ENCODE data around the gene CDH23. TPM values are rescaled to one million over a fixed set of nuclear protein-coding genes. Genes with fewer than 3 reads are reported as not detected.

The CDH23 gene
- total RNA-seq, 1 experiment from 2014 or later = 2.9 TPM

DNA sequence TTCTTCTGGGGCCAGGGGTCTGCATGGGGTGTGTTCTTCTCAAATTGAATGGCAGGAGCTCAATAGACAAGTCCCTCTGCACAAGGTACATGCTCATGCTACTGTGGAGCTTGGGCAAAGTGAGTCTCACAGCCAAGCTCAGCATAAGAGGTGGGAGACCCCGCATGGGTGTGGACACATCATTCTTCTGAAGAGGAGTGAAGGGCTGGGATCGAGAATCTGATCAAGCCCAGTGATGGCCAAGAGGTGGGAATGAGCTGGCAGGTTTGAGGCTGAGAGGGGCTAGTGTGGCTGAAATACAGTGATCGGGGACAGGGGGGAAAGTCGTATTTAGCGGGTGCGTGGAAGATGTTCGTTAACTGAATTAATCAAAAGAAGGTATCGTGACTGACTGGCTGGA lies 32.6 kb downstream of the CDH23 start (continued):
- TF ChIP-seq, protein P1, sequence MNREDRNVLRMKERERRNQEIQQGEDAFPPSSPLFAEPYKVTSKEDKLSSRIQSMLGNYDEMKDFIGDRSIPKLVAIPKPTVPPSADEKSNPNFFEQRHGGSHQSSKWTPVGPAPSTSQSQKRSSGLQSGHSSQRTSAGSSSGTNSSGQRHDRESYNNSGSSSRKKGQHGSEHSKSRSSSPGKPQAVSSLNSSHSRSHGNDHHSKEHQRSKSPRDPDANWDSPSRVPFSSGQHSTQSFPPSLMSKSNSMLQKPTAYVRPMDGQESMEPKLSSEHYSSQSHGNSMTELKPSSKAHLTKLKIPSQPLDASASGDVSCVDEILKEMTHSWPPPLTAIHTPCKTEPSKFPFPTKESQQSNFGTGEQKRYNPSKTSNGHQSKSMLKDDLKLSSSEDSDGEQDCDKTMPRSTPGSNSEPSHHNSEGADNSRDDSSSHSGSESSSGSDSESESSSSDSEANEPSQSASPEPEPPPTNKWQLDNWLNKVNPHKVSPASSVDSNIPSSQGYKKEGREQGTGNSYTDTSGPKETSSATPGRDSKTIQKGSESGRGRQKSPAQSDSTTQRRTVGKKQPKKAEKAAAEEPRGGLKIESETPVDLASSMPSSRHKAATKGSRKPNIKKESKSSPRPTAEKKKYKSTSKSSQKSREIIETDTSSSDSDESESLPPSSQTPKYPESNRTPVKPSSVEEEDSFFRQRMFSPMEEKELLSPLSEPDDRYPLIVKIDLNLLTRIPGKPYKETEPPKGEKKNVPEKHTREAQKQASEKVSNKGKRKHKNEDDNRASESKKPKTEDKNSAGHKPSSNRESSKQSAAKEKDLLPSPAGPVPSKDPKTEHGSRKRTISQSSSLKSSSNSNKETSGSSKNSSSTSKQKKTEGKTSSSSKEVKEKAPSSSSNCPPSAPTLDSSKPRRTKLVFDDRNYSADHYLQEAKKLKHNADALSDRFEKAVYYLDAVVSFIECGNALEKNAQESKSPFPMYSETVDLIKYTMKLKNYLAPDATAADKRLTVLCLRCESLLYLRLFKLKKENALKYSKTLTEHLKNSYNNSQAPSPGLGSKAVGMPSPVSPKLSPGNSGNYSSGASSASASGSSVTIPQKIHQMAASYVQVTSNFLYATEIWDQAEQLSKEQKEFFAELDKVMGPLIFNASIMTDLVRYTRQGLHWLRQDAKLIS (CRISPR knock-in tag; IDR thresholded peaks at IDR 0.05; ENCODE audit: borderline replicate concordance) = no peak
- TF ChIP-seq CREB1 (CRISPR knock-in tag; IDR thresholded peaks at IDR 0.05) (no peak), ZBTB43 (CRISPR knock-in tag; IDR thresholded peaks at IDR 0.05) (no peak), CDX4 (CRISPR knock-in tag; IDR thresholded peaks at IDR 0.05; ENCODE audit: borderline replicate concordance) (no peak), E2F4 (CRISPR knock-in tag; IDR thresholded peaks at IDR 0.05; ENCODE audit: borderline replicate concordance, low read depth) (no peak), ZNF512 (CRISPR knock-in tag; IDR thresholded peaks at IDR 0.05; ENCODE audit: borderline replicate concordance) (no peak), FOXP1 (CRISPR knock-in tag; IDR thresholded peaks at IDR 0.05; ENCODE audit: borderline replicate concordance) (no peak), RELA (CRISPR knock-in tag; IDR thresholded peaks at IDR 0.05; ENCODE audit: borderline replicate concordance) (no peak), TEAD1 (CRISPR knock-in tag; IDR thresholded peaks at IDR 0.05) (no peak)
- TF ChIP-seq, protein P2, sequence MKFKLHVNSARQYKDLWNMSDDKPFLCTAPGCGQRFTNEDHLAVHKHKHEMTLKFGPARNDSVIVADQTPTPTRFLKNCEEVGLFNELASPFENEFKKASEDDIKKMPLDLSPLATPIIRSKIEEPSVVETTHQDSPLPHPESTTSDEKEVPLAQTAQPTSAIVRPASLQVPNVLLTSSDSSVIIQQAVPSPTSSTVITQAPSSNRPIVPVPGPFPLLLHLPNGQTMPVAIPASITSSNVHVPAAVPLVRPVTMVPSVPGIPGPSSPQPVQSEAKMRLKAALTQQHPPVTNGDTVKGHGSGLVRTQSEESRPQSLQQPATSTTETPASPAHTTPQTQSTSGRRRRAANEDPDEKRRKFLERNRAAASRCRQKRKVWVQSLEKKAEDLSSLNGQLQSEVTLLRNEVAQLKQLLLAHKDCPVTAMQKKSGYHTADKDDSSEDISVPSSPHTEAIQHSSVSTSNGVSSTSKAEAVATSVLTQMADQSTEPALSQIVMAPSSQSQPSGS (CRISPR knock-in tag; IDR thresholded peaks at IDR 0.05; ENCODE audit: borderline replicate concordance, low read depth) = no peak

DNA sequence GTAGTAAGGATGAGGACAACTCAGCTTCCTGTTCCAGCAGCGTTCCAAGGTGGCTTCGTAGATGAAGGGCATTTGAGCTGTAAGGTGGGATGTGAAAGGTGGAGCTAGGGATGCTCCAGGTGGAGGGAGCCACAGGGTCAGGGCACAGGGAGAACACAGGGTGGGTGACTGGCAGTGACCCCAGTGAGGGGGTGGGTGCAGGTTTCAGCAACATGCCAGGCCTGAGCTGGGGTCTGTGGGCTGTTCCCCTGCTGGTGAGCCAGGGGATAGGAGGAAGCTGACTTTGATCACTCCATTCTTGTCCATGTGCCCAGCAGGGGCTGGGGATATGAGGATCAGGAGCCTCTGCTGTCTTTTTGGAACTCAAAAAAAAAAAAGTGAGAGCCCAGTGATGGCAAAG lies 33.2 kb downstream of the CDH23 start:
- no peaks in the 10 kb centered on the region for H3K36me3 Mint-ChIP-seq
- H3K27ac Mint-ChIP-seq = no peak overlapping the region; the same call in 1 of the 2 replicates
- peaks cover 8% of the 10 kb centered on the region for H3K4me1 Mint-ChIP-seq
- POLR2A ChIA-PET = no interaction called here
- CTCF ChIA-PET = interaction anchor here (0.8 to 3.0 kb wide), 31 partner anchors 9 to 317 kb away, joined by 3 to 31 read pairs (median 7); partner anchors contain the start of genes CDH23 and SLC29A3
- no peak for TF ChIP-seq SMAD4 (CRISPR knock-in tag; IDR thresholded peaks at IDR 0.05)
- TF ChIP-seq, protein P3, sequence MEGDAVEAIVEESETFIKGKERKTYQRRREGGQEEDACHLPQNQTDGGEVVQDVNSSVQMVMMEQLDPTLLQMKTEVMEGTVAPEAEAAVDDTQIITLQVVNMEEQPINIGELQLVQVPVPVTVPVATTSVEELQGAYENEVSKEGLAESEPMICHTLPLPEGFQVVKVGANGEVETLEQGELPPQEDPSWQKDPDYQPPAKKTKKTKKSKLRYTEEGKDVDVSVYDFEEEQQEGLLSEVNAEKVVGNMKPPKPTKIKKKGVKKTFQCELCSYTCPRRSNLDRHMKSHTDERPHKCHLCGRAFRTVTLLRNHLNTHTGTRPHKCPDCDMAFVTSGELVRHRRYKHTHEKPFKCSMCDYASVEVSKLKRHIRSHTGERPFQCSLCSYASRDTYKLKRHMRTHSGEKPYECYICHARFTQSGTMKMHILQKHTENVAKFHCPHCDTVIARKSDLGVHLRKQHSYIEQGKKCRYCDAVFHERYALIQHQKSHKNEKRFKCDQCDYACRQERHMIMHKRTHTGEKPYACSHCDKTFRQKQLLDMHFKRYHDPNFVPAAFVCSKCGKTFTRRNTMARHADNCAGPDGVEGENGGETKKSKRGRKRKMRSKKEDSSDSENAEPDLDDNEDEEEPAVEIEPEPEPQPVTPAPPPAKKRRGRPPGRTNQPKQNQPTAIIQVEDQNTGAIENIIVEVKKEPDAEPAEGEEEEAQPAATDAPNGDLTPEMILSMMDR (IDR thresholded peaks at IDR 0.05) = peak; percentile 56
- H3K9me3 Mint-ChIP-seq = no peaks in the 10 kb centered on the region
- no peaks in the 10 kb centered on the region for H3K27me3 Mint-ChIP-seq (ENCODE audit: low read depth)
- DNase-seq (ENCODE audit: low spot score) (peak; percentile 40), ATAC-seq (peak; percentile 76)
- no peak overlapping the region for H3K4me3 Mint-ChIP-seq

All from WTC11 (cell line).